ENCODE data around the gene TGIF2. TPM values are rescaled to one million over a fixed set of nuclear protein-coding genes. Genes with fewer than 3 reads are reported as not detected.

TGIF2 gene
- polyA plus RNA-seq, 1 of the 3 experiments (the other 2 are of a cell fraction) = 10.8 TPM

DNA sequence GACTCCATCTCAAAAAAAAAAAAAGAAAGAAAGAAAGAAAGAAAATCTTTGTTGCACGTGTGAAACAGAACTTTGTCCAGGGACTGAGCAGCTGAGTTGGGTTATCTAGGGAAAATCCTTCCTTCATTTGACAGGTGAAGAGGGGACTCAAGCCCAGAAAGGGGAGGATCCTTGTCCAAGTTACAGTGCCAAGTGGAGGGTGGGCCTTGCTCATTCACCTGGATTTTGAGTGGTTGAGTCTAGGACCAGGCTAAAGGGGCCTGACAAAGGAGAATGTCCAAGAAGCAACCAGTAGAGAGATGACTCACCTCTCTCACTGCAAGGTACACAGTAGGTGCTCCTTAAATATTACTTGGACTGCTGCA lies 2.7 kb downstream of the TGIF2 start:
- CTCF ChIA-PET = interaction anchor here (0.7 to 3.6 kb wide), 6 partner anchors 13 to 420 kb away, joined by 3 to 20 read pairs (median 4); partner anchors contain the start of gene RAB5IF
- H3K36me3 ChIP-seq (replicated peaks in 1 of 2; ENCODE audit: control insufficient read depth in 1 of 2, insufficient read depth in 2 of 2, low read length in 1 of 2) = peaks cover 0 to 7% of the 10 kb centered on the region in 2 experiments
- 93% methylated on average over 1 of the region's 1 CpG for WGBS (ENCODE audit: low lambda C conversion rate)
- H3K27ac ChIP-seq (ENCODE audit: low read depth in 2 of 2, low read length in 1 of 2) = peak overlapping the region; percentile 44 to 78; a peak in 3 of 4 replicates
- H3K9me2 ChIP-seq = no peaks in the 10 kb centered on the region
- no peak overlapping the region; a peak in 1 of 4 replicates for H3K4me3 ChIP-seq (ENCODE audit: low read depth in 2 of 2, low read length in 1 of 2)
- H3K79me2 ChIP-seq (ENCODE audit: insufficient read depth) = peaks cover 48% of the 10 kb centered on the region
- TF ChIP-seq ELF1 (IDR thresholded peaks at IDR 0.05) = no peak
- H3K4me2 ChIP-seq = peak overlapping the region; percentile 99
- no peak overlapping the region for H3K9ac ChIP-seq
- peaks cover 5% of the 10 kb centered on the region; the same call in 1 of the 2 replicates for H4K20me1 ChIP-seq (ENCODE audit: insufficient read depth)
- no peak for DNase-seq
- H3F3A ChIP-seq (replicated peaks; ENCODE audit: insufficient read depth) = peaks cover 26% of the 10 kb centered on the region
- POLR2A ChIA-PET = interaction anchor here (0.6 to 1.1 kb wide), 2 partner anchors 30 to 1126 kb away, joined by 6 to 11 read pairs; partner anchors contain the start of gene RAB5IF
- no peaks in the 10 kb centered on the region for H3K27me3 ChIP-seq (ENCODE audit: insufficient read depth)
- peaks cover 8 to 20% of the 10 kb centered on the region in 2 experiments; a peak in 2 of 4 replicates for H3K4me1 ChIP-seq (ENCODE audit: control insufficient read depth in 1 of 2, insufficient read depth in 2 of 2, low read depth in 1 of 2, low read length in 1 of 2)
- H2AFZ ChIP-seq (ENCODE audit: low read depth) = no peak overlapping the region
- H3K9me3 ChIP-seq = no peaks in the 10 kb centered on the region

DNA sequence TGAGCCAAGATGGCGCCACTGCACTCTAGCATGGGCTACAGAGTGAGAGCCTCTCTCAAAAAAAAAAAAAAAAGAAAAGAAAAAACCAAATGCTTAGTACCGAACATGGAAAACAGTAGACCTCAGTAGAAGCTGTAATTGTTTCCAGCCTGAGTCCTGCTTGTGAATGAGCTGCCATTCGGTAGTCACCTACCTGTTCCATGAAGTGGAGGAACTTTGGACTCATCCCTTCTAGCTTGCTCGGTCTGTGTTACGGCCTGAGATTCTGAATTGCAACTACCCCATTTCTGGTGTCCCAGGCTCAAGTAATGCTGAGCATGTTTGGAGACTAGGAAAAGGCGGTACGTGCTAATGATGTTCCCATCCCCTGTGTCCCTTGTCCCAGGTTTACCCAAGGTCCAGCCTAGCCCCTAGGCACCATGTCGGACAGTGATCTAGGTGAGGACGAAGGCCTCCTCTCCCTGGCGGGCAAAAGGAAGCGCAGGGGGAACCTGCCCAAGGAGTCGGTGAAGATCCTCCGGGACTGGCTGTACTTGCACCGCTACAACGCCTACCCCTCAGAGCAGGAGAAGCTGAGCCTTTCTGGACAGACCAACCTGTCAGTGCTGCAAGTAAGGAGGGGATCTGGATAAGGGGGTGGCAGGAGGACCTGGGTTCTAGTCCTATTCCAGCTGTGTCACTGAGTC lies 5.1 kb downstream of the TGIF2 start:
- Histone ChIP-seq H3K4me1 (ENCODE audit: control insufficient read depth in 1 of 2, insufficient read depth in 2 of 2, low read depth in 1 of 2, low read length in 1 of 2) (peaks cover 8 to 16% of the 10 kb centered on the region in 2 experiments; a peak in 2 of 4 replicates), H2AFZ (ENCODE audit: low read depth) (no peak overlapping the region), H4K20me1 (ENCODE audit: insufficient read depth) (peaks cover 5% of the 10 kb centered on the region; the same call in 1 of the 2 replicates), H3K9me2 (no peaks in the 10 kb centered on the region), H3K79me2 (ENCODE audit: insufficient read depth) (peaks cover 48% of the 10 kb centered on the region), H3K4me2 (no peak overlapping the region), H3K9ac (no peak overlapping the region), H3K36me3 (replicated peaks in 1 of 2; ENCODE audit: control insufficient read depth in 1 of 2, insufficient read depth in 2 of 2, low read length in 1 of 2) (peaks cover 10 to 16% of the 10 kb centered on the region in 2 experiments), H3F3A (replicated peaks; ENCODE audit: insufficient read depth) (peaks cover 12% of the 10 kb centered on the region), H3K9me3 (no peaks in the 10 kb centered on the region), H3K27me3 (ENCODE audit: insufficient read depth) (no peaks in the 10 kb centered on the region), H3K27ac (ENCODE audit: low read depth in 2 of 2, low read length in 1 of 2) (no peak overlapping the region), H3K4me3 (ENCODE audit: low read depth in 2 of 2, low read length in 1 of 2) (no peak overlapping the region)
- ChIA-PET CTCF (interaction anchor here (1.5 to 1.6 kb wide), 3 partner anchors 13 to 27 kb away, joined by 4 to 6 read pairs (median 4); partner anchors contain the start of gene RAB5IF), POLR2A (no interaction called here)
- 97% methylated on average over 15 of the region's 15 CpGs for WGBS (ENCODE audit: low lambda C conversion rate)
- no peak for DNase-seq
- TF ChIP-seq EP300 (IDR thresholded peaks at IDR 0.05; ENCODE audit: borderline replicate concordance in 1 of 2, low read depth in 1 of 2, low read length in 1 of 2) = no peak
- TF ChIP-seq, protein P1, sequence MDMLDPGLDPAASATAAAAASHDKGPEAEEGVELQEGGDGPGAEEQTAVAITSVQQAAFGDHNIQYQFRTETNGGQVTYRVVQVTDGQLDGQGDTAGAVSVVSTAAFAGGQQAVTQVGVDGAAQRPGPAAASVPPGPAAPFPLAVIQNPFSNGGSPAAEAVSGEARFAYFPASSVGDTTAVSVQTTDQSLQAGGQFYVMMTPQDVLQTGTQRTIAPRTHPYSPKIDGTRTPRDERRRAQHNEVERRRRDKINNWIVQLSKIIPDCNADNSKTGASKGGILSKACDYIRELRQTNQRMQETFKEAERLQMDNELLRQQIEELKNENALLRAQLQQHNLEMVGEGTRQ (IDR thresholded peaks at IDR 0.05; ENCODE audit: borderline replicate concordance, low read depth, low read length) = no peak
- TF ChIP-seq, protein P2, sequence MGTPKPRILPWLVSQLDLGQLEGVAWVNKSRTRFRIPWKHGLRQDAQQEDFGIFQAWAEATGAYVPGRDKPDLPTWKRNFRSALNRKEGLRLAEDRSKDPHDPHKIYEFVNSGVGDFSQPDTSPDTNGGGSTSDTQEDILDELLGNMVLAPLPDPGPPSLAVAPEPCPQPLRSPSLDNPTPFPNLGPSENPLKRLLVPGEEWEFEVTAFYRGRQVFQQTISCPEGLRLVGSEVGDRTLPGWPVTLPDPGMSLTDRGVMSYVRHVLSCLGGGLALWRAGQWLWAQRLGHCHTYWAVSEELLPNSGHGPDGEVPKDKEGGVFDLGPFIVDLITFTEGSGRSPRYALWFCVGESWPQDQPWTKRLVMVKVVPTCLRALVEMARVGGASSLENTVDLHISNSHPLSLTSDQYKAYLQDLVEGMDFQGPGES (IDR thresholded peaks at IDR 0.05; ENCODE audit: low read depth, low read length) = no peak

DNA sequence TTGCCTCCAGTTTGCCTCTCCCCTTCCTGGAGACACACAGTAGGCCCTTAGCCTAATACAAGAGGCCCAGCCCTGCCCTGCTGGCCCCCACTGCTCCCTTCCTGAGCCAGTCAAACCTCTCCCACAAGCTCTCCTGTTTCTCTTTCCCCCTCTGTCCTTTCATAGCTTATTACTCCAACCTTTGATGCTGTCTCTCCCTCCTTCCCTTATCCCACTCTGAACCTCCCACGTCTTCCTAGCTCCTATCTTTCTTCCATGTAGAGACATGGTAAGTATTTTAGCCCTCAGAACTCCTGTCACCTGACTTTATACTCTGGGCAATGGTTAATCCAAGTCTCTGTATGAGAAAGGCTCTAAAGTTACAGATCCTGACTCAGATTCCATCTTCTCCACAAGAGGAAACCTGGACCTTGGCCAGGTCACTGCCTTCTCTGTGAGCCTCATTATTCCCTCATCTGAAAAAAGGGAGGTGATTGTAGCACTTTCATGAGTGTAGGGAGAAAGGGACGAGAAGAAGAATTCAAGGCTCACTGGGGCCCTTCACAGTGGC lies 6.7 kb downstream of the TGIF2 start:
- Histone ChIP-seq H4K20me1 (ENCODE audit: insufficient read depth) (peaks cover 5% of the 10 kb centered on the region; the same call in 1 of the 2 replicates), H3K79me2 (ENCODE audit: insufficient read depth) (peaks cover 41% of the 10 kb centered on the region), H3K36me3 (replicated peaks in 1 of 2; ENCODE audit: control insufficient read depth in 1 of 2, insufficient read depth in 2 of 2, low read length in 1 of 2) (peaks cover 10 to 16% of the 10 kb centered on the region in 2 experiments), H2AFZ (ENCODE audit: low read depth) (no peak overlapping the region), H3K27ac (ENCODE audit: low read depth in 2 of 2, low read length in 1 of 2) (peak overlapping the region in 1 of 2 experiments; percentile 13; a peak in 1 of 4 replicates), H3K4me1 (ENCODE audit: control insufficient read depth in 1 of 2, insufficient read depth in 2 of 2, low read depth in 1 of 2, low read length in 1 of 2) (peaks cover 8 to 13% of the 10 kb centered on the region in 2 experiments; a peak in 2 of 4 replicates), H3K4me2 (no peak overlapping the region), H3K9ac (no peak overlapping the region), H3K4me3 (ENCODE audit: low read depth in 2 of 2, low read length in 1 of 2) (no peak overlapping the region), H3K27me3 (ENCODE audit: insufficient read depth) (no peaks in the 10 kb centered on the region), H3F3A (replicated peaks; ENCODE audit: insufficient read depth) (peaks cover 10% of the 10 kb centered on the region), H3K9me3 (no peaks in the 10 kb centered on the region), H3K9me2 (no peaks in the 10 kb centered on the region)
- ChIA-PET POLR2A (no interaction called here), CTCF (no interaction called here)
- no peak for TF ChIP-seq FOXJ3 (CRISPR knock-in tag; IDR thresholded peaks at IDR 0.05)
- TF ChIP-seq, protein P3, sequence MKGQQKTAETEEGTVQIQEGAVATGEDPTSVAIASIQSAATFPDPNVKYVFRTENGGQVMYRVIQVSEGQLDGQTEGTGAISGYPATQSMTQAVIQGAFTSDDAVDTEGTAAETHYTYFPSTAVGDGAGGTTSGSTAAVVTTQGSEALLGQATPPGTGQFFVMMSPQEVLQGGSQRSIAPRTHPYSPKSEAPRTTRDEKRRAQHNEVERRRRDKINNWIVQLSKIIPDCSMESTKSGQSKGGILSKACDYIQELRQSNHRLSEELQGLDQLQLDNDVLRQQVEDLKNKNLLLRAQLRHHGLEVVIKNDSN (IDR thresholded peaks at IDR 0.05; ENCODE audit: borderline replicate concordance, low read depth) = 0 out of 2 replicates have a peak, but pooled peaks have one; percentile 7
- TF ChIP-seq GABPA (IDR thresholded peaks at IDR 0.05; ENCODE audit: low read depth) = no peak
- peak; percentile 32; the same call in 1 of the 2 replicates for TF ChIP-seq NFIC (IDR thresholded peaks at IDR 0.05; ENCODE audit: borderline replicate concordance)
- no peak for DNase-seq
- 85% methylated on average over 2 of the region's 2 CpGs for WGBS (ENCODE audit: low lambda C conversion rate)

Data from SK-N-SH (cell line).